Endothelial cell of umbilical vein (primary cell): ENCODE measurements around the gene BANK1. TPM values are rescaled to one million over a fixed set of nuclear protein-coding genes. Genes with fewer than 3 reads are reported as not detected.

Experiments
- BruUV-seq: library from RNA; stranded (reverse); fragments of 400-500 nt; replicated peaks from 2 replicates; lab custom pipeline; 2021; lab: Mats Ljungman, UMichigan
- CTCF ChIA-PET: fragments of 300-600, 350-600 bp; sonication (Branson Sonifier 250); formaldehyde crosslinking; loops from one replicate; lab custom pipeline; 2021; ENCODE audit warnings: antibody characterized with exemption, inconsistent platforms; lab: Charles Lee
- POLR2A ChIA-PET: fragments of 300-600, 350-600 bp; sonication (Branson Sonifier 250); formaldehyde crosslinking; loops from one replicate; lab custom pipeline; 2021; ENCODE audit warnings: antibody characterized with exemption, inconsistent platforms; lab: Charles Lee
- DNase-seq: peaks from one replicate; pipeline ENCODE4 v3.0.0-alpha.2; 2011; ENCODE audit warnings: low read depth, low spot score
- FAIRE-seq: peaks from 2 replicates; lab custom pipeline; 2011; peaks lifted over from hg19 to GRCh38; lab: Jason Lieb, UNC
- H2AFZ ChIP-seq: 2 replicates; pipeline ENCODE4 v1.6.0; 2012; ENCODE audit warnings: low read depth, low read length, control low read depth, inconsistent platforms
- H3K27ac ChIP-seq: 2 replicates; pipeline ENCODE4 v1.5.1; 2011; ENCODE audit warnings: low read depth, mild to moderate bottlenecking, control low read depth, low read length, moderate library complexity; ENCODE audit not compliant: insufficient read depth
- H3K27me3 ChIP-seq, 2 experiments: 2 replicates each; pipeline versions ENCODE4 v1.6.0 to v1.6.1; 2011; ENCODE audit warnings: low read length in 2 of 2, mixed read lengths in 1 of 2; ENCODE audit not compliant: control insufficient read depth in 2 of 2, insufficient read depth in 2 of 2
- H3K36me3 ChIP-seq, 2 experiments: 2 replicates in 1 of 2; 3 replicates in 1 of 2; pipeline ENCODE4 v1.5.1; 2011; ENCODE audit warnings: low read length in 2 of 2, mild to moderate bottlenecking in 1 of 2, moderate library complexity in 1 of 2; ENCODE audit not compliant: control insufficient read depth in 2 of 2, insufficient read depth in 2 of 2; ENCODE audit errors: extremely low read depth in 1 of 2
- H3K4me1 ChIP-seq: 3 replicates; pipeline ENCODE4 v1.5.1; 2011; ENCODE audit warnings: mild to moderate bottlenecking, low read length; ENCODE audit not compliant: control insufficient read depth, insufficient read depth; ENCODE audit errors: extremely low read depth
- H3K4me2 ChIP-seq: 2 replicates; pipeline ENCODE4 v1.6.1; 2011; ENCODE audit warnings: low read length, control low read depth, mixed read lengths; ENCODE audit not compliant: insufficient read depth
- H3K4me3 ChIP-seq, 3 experiments: fragments of 200-600 bp in 1 of 3; sonication (generic), shearing (Covaris generic) in 1 of 3; replicated peaks in 1 of 3; 2 replicates each; pipeline ENCODE4 v1.5.1; 2011 to 2016; ENCODE audit warnings: control low read depth in 3 of 3, low read length in 3 of 3, mild to moderate bottlenecking in 2 of 3, inconsistent platforms in 1 of 3, low read depth in 1 of 3, moderate library complexity in 1 of 3; ENCODE audit not compliant: insufficient read depth in 1 of 3
- H3K79me2 ChIP-seq: 2 replicates; pipeline ENCODE4 v1.6.0; 2012; ENCODE audit warnings: low read length, inconsistent platforms; ENCODE audit not compliant: control insufficient read depth, insufficient read depth
- H3K9ac ChIP-seq: replicated peaks from 2 replicates; pipeline ENCODE3; 2011; ENCODE audit warnings: low read length, control low read depth; ENCODE audit not compliant: insufficient read depth; ENCODE audit errors: extremely low read depth
- H3K9me1 ChIP-seq: replicated peaks from 3 replicates; pipeline ENCODE4 v1.6.0; 2011; ENCODE audit warnings: mild to moderate bottlenecking, low read length; ENCODE audit not compliant: control insufficient read depth, insufficient read depth; ENCODE audit errors: extremely low read depth
- H3K9me3 ChIP-seq: replicated peaks from 2 replicates; pipeline ENCODE4 v1.5.1; 2012; ENCODE audit warnings: low read length, inconsistent platforms; ENCODE audit not compliant: control insufficient read depth, insufficient read depth
- H4K20me1 ChIP-seq: replicated peaks from 2 replicates; pipeline ENCODE3; 2011; ENCODE audit warnings: mild to moderate bottlenecking, low read length; ENCODE audit not compliant: control insufficient read depth, insufficient read depth; ENCODE audit errors: extremely low read depth
- FOS ChIP-seq: IDR thresholded peaks from 2 replicates; pipeline ENCODE4 v1.6.1; 2011; ENCODE audit warnings: mild to moderate bottlenecking, low read length, moderate library complexity, borderline replicate concordance; ENCODE audit not compliant: insufficient read depth
- JUN ChIP-seq: IDR thresholded peaks from 2 replicates; pipeline ENCODE4 v1.6.1; 2011; ENCODE audit warnings: borderline replicate concordance, low read depth; ENCODE audit not compliant: insufficient read length, insufficient read depth
- POLR2A ChIP-seq: IDR thresholded peaks from 2 replicates; pipeline ENCODE4 v1.6.1; 2012; ENCODE audit warnings: low read depth, mild to moderate bottlenecking, control low read depth, low read length
- POLR2AphosphoS5 ChIP-seq: IDR thresholded peaks from 2 replicates; pipeline ENCODE4 v1.6.1; 2012; ENCODE audit warnings: low read depth, mild to moderate bottlenecking, control low read depth, low read length, moderate library complexity; ENCODE audit not compliant: insufficient read depth
- dilution Hi-C: fragments of 300-500 bp; cut with MboI; formaldehyde crosslinking; loops from one replicate; pipeline ENCODE4 v1.15.0; 2019; ENCODE audit warnings: low sequenced_read_pairs; ENCODE audit not compliant: extremely low pct_ligation_motif_present
- intact Hi-C: fragments of 100-400 bp; cut with micrococcal nuclease; formaldehyde crosslinking; loops from one replicate; pipeline ENCODE4 v1.10.0; 2022
- polyA plus RNA-seq, 4 experiments: library from polyadenylated mRNA; depleted of rRNA in 3 of 4; stranded (reverse) in 3 of 4; unstranded in 1 of 4; fragments of >200 nt; gene quantifications; 2 replicates each; pipeline versions ENCODE4 v1.2.1 to v1.2.3, GENCODE V29; 2011 to 2012; ENCODE audit warnings: missing spikeins in 1 of 4
- total RNA-seq: library from RNA; stranded (reverse); gene quantifications from 2 replicates; pipeline ENCODE4 v1.2.3, GENCODE V29; 2021

BANK1 gene
- total and polyA plus RNA-seq, 2 donors (not counting 3 experiments of a cell fraction or from before 2014, with no cell fraction given): 0.29 to 0.32 TPM

- FAIRE-seq (no peak), DNase-seq (no peak)
- ChIA-PET CTCF (no interaction called here), POLR2A (no interaction called here)
- dilution Hi-C loops: no loop called here
- intact Hi-C loops: no loop called here
- no peaks in the 10 kb centered on the region for H4K20me1 ChIP-seq
- H3K4me1 ChIP-seq: no peaks in the 10 kb centered on the region
- H3K79me2 ChIP-seq: no peaks in the 10 kb centered on the region
- no peak overlapping the region for H3K9ac ChIP-seq
- no peaks in the 10 kb centered on the region for H3K9me1 ChIP-seq
- H2AFZ ChIP-seq: no peak overlapping the region
- H3K4me3 ChIP-seq: no peak overlapping the region
- TF ChIP-seq POLR2AphosphoS5: no peak
- BruUV-seq: no TSS peak
- H3K36me3 ChIP-seq: no peaks in the 10 kb centered on the region
- no peaks in the 10 kb centered on the region for H3K9me3 ChIP-seq
- H3K27me3 ChIP-seq: no peaks in the 10 kb centered on the region
- no peak overlapping the region for H3K27ac ChIP-seq
- H3K4me2 ChIP-seq: no peak overlapping the region
These were observed 8.0 kb upstream of the BANK1 start for GRCh38 chr4:101782546-101782945.

- no peak overlapping the region for H3K4me2 ChIP-seq
- FAIRE-seq (no peak), DNase-seq (no peak)
- dilution Hi-C loops: no loop called here
- no peak overlapping the region for H3K4me3 ChIP-seq
- ChIA-PET CTCF (interaction anchor here (1.6 kb wide), 1 partner anchor 47 kb away, joined by 3 read pairs; no protein-coding TSS in a partner anchor), POLR2A (no interaction called here)
- no peaks in the 10 kb centered on the region for H3K27me3 ChIP-seq
- intact Hi-C loops: no loop called here
- H3K9ac ChIP-seq: no peak overlapping the region
- H3K4me1 ChIP-seq: no peaks in the 10 kb centered on the region
- H2AFZ ChIP-seq: no peak overlapping the region
- H3K79me2 ChIP-seq: no peaks in the 10 kb centered on the region
- no peaks in the 10 kb centered on the region for H3K9me1 ChIP-seq
- no TSS peak for BruUV-seq
- H4K20me1 ChIP-seq: no peaks in the 10 kb centered on the region
- no peak overlapping the region for H3K27ac ChIP-seq
- no peaks in the 10 kb centered on the region for H3K9me3 ChIP-seq
- TF ChIP-seq JUN (no peak), FOS (no peak), POLR2A (no peak), POLR2AphosphoS5 (no peak)
- H3K36me3 ChIP-seq: no peaks in the 10 kb centered on the region
These were observed 5.6 kb upstream of the BANK1 start for GRCh38 chr4:101784957-101785356.
